Islet precursor cell (in vitro differentiated cells): ENCODE results near the gene FTO.

ENCODE experiments used
- DNase-seq: peaks from one replicate; pipeline ENCODE4 v3.0.0-alpha.2; 2018

Gene FTO

DNA sequence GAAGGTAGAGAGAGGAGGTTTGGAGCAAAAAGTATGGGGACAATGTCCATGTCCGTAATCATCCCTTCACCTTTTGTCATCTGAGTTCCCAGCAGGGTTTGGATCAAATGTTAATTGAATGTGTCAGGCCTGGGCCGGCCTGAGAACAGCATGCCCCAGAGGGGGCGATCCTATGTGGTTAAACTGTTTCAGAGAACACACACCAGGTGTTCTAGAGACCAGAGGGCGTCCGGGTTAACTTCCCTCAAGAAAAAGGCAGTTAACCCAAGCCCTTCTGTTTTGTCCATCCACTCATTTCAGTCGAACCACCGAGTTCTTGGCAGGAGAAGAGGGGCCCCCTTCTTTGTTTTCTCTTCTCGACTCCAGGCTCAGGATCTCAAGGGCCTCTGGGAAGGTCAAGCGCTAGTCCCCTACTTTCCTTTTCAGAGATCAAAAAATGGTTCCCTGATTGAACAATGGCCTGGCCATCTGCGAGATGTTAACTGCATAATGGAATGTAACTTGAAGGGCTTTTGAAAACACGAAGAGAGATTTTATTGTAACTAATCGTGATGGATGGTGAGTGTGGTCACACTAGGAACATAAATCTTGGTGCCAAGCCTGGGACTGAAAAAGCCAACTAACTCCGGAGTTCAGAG, 440.1 kb downstream of the FTO start:
- DNase-seq: no peak

- no peak for DNase-seq
Measured at GRCh38 chr16:54144572-54144947, 440.6 kb downstream of the FTO start.

- no peak for DNase-seq
Measured at GRCh38 chr16:54145881-54146280, 441.9 kb downstream of the FTO start.

- DNase-seq: no peak
Measured at GRCh38 chr16:54148974-54149373, 445.0 kb downstream of the FTO start.

DNA sequence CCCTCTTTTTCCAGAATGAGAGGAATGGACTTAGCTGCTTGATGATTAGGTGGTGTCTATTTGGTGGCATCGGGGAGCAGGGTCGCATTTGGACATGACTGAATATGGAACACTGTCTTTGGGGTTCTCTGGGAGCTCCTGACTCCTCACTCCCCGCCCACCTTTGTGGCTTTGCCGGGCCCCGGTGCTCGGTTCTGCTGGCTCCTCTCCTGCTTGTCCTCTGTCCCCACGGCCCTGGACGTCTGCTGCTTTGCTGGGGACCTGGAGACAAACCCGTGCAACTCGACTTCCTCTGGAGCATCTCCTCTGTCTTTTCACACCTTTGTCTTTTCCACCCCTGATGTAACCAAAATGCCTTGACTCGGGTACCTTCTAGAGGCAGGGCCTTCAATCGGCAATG, 446.9 kb downstream of the FTO start:
- DNase-seq: no peak

DNA sequence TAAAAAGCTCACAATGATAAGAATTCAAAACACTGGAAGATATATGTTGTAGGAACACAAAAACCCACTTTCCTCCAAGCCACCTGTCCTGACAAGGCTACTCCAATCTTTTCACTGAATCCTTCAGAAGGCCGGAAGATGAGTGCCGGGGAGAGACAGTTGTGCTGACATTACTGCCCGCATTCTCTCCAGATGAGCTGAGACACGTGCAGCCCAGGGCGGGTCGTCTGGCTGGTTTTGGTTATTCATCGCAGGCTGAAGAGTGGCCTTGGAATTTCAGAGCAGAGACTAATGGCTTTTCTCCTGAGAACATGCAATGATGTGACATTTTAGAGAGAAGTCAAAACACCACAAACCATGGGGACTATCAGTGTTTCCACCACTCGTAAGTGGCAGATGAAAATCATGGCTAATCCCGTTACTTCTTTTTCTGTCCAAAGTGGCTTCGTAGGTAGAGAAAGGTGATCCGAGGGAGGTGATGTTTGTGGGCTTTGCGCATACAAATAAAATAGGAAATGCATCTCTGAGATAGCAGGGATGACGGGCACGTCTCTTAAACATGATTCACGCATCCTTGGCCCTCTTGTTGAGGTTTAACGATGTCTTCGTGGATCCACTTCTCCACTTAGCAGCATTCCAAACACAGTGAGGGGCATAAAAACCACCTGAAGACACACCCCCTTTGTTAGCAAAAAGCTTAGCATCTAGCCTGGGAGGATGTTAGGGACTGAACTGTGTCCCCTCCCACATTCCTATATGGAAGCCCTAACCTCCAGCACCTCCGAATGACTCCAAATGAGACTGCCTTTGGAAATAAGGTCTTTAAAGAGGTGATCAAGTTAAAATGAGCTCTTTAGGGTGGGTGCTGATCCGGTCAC, 448.6 kb downstream of the FTO start:
- peak; percentile 91 for DNase-seq

- no peak for DNase-seq
Measured at GRCh38 chr16:54153240-54153934, 449.4 kb downstream of the FTO start.

DNA sequence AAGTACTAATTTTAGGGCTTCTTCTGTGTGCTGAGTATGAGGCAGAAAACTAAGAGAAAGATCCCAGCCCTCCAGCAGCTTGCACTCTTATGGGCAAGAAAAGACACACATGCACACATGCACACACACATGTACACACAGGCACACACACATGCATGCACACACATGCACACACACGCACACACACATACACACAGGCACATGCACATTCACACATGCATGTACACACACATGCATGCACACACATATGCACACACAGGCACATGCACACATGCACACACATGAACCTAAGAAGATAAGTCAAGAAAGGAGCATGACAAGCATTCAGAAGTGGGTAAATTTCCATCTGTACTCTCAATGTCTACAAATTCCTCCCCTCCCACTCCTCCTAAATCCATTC, 452.4 kb downstream of the FTO start:
- no peak for DNase-seq

GRCh38 chr16:54158986-54159385, 455.0 kb downstream of the FTO start:
- no peak for DNase-seq

GRCh38 chr16:54159490-54160080, 455.6 kb downstream of the FTO start:
- no peak for DNase-seq

- no peak for DNase-seq
Measured at GRCh38 chr16:54160252-54160860, 456.4 kb downstream of the FTO start.

DNA sequence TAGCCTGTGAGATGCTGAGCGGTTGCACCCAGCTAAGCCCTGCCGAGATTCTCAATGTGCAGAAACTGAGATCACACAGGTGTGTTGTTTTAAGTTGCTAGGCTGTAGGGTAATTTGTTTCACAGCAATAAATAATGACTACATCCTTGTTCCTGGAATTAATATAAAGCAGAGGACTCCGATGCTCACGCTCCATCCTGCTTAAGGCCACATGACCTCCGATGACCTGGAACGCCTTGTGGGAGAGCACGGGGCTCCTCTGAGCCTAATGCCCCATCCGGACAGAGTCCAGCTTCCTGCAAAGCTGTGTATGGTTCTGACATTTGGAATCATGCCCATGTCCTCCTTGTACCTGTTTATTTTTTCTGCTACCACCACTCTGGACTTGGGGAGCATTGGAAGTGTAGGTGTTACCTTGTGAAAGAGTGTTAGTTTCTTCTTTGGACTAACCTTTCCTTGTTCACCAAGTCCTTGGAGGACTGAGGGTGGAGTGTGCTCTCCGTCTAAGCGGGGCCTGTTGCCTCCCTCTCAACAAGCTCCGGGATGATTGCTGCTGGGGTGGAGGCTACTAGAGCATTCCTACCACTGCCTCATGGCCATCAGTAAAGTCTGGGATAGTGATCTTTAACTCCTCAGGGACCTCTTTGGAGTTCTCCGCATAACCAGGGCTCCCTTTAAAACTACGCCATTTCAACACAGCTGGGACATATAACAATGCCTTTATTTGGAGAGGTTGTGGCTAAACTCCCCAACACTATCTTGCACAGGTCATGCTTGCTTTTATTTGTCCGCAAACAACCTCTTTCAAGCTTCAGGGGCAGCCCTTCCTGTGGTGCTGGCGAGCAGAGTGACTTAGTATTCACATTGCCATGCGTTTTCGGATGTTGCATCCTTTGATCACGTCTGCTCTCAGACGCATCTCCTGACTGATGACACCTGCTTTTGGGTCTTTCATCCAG, 457.3 kb downstream of the FTO start:
- DNase-seq: no peak

DNA sequence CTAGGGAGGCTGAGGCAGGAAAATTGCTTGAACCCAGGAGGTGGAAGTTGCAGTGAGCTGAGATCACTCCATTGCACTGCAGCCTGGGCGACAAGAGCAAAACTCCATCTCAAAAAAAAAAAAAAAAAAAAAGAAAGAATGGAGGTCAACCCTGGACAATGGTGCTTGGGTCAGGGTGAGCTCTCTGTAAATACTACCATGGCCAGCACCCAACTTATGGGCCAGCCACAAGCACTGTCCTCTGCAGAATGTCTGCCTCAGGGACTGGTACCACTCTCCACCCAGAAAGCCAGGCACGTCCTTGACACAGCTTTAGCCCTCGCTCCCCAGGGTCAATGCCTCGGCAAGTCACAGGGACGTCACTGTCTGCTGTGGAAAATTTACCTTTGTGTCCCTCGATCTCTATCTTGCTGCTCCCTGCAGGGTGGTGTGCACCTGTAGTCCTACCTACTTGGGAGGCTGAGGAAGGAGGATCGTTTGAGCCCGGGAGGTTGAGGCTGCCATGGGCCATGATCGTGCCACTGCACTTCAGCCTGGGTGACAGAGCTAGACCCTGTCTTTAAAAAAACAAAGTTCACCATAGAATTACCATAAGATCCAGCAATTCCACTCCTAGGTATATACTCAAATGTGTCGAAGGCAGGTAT, 459.4 kb downstream of the FTO start:
- no peak for DNase-seq

GRCh38 chr16:54164789-54165173, 460.8 kb downstream of the FTO start:
- no peak for DNase-seq

DNA sequence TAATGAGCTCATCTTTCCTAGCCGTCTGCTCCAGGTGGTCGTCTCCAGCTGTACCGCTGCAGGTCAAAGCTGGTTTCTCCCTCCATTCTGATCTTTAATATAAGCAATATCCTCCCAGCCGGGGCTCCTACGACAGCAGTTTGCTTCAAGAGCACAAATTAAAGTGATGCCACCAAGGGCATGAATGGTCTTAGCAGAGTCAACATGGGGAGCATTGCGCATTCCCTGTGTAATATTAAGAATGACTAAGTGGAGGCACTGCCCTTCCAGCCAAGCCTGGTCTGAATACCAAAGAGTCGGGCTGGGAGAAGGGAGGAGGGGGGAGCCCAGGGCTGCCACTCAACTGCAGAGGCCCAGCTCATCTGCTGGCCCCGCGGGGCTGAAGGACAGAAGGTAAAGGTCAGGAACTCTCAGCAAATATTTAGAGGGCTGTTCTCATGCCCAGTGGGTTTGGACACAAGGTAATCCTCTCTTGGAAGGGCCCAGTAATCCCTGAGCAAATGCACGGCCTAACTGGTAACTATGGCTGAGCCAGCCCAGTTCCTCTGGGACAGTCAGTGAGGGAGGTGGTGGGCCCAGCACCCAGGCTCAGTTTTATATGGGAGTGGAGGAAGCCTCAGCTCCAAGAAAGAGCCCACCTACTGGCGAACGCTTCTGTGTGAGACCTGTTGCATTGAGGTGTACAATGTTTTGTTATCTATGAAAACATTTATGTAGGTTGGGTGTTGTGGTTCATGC, 461.4 kb downstream of the FTO start:
- DNase-seq: no peak

- DNase-seq: no peak
Measured at GRCh38 chr16:54165912-54166865, 462.2 kb downstream of the FTO start.

DNA sequence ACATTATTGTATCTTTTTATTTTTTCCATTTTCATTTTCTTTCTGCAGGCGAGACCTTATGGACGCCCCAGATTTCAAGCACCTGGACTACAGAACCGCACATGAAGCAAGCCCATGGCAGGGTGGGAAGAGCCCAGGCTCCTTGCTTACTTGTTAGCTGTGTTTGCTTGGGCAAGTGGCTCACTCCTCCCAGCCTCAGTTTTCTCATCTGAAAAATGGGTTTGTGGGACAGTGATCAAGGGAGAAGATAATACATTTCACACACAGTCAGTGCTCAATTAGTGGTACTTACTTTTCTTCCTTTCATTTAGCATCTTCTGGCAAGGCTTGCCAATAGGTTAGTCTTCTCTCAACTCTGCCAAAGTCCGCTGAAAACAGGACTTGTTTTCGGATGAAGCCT, 465.2 kb downstream of the FTO start:
- DNase-seq: no peak

GRCh38 chr16:54171626-54172537, 467.9 kb downstream of the FTO start:
- peak; percentile 90 for DNase-seq
